Measurements from ENCODE around the gene CCBE1.

The CCBE1 gene

DNA sequence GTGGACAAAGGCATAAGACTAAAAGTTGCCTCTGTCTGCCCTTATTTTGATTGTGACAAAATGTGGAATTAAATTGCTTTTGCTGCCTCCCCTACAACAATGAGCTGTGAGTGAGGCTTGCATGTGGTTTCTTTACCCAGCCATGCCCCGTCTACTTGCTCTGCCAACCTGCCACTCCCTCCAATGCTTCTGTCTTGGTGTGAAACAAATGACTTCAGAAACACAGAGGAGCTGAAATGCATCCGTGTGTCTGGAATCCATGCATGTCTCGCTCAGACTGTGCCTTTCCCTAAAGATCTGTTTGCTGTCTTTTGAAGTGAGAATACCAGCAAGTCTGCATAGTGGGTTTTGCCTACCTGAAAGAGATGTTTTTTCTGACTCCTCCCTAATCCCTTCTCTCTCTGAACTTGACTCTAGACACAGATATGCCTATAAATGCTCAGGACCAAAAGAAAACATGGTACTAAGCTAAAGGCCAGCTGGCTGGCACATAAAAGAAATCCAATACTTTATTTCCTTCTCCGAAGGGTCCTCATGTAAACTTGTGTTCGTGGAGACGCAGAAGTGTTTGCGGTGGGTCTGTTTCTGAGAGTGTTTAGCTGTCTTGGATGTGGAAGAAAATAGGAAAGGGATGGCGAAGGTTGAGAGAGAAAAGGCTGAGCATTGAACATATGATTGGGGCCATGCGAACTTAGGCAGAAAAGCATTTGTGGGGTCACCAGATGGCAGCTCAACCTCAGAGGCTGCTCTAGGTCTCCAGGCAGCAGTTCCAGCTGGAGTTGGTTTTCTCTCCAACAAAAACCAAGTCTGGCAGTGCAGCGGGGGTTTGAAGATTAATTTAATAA is 120.5 kb downstream of the CCBE1 start:
- no peaks in the 10 kb centered on the region for H3K27me3 ChIP-seq (ENCODE audit: insufficient read depth, low read length)
- H3K27ac ChIP-seq (ENCODE audit: low read depth, low read length): no peak overlapping the region
- no peak overlapping the region for H3K4me3 ChIP-seq (ENCODE audit: low read depth, low read length)
- no peaks in the 10 kb centered on the region for H3K36me3 ChIP-seq (ENCODE audit: insufficient read depth, low read length)
- no peaks in the 10 kb centered on the region for H3K4me1 ChIP-seq (ENCODE audit: control insufficient read depth, insufficient read depth, low read length, unreplicated experiment)
- H3K79me2 ChIP-seq (ENCODE audit: control insufficient read depth, insufficient read depth, low read length, unreplicated experiment): peaks cover 82% of the 10 kb centered on the region
- H2AFZ ChIP-seq (ENCODE audit: low read length, unreplicated experiment): no peak overlapping the region

DNA sequence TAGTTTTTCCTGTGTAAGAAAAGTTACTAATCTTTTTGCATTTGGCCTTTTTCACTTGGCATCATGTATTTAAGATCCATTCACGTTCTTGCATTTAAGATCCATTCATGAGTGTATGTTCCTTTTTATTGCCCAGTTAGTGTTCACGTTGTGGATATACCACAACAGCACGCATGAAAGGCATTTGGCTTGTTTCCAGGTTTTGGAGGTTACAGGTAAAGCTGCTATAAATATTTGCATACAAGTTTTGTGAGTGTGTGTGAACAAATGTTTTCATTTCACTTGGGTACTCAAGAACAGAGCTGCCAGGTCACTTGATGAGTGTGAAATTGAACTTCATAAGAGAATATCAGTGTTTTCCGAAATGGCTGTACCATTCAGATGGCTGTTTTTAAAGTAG is 121.2 kb downstream of the CCBE1 start:
- peaks cover 81% of the 10 kb centered on the region for H3K79me2 ChIP-seq (ENCODE audit: control insufficient read depth, insufficient read depth, low read length, unreplicated experiment)
- H3K4me3 ChIP-seq (ENCODE audit: low read depth, low read length): no peak overlapping the region
- no peaks in the 10 kb centered on the region for H3K4me1 ChIP-seq (ENCODE audit: control insufficient read depth, insufficient read depth, low read length, unreplicated experiment)
- no peaks in the 10 kb centered on the region for H3K36me3 ChIP-seq (ENCODE audit: insufficient read depth, low read length)
- no peak overlapping the region for H3K27ac ChIP-seq (ENCODE audit: low read depth, low read length)
- no peak overlapping the region for H2AFZ ChIP-seq (ENCODE audit: low read length, unreplicated experiment)
- H3K27me3 ChIP-seq (ENCODE audit: insufficient read depth, low read length): no peaks in the 10 kb centered on the region

DNA sequence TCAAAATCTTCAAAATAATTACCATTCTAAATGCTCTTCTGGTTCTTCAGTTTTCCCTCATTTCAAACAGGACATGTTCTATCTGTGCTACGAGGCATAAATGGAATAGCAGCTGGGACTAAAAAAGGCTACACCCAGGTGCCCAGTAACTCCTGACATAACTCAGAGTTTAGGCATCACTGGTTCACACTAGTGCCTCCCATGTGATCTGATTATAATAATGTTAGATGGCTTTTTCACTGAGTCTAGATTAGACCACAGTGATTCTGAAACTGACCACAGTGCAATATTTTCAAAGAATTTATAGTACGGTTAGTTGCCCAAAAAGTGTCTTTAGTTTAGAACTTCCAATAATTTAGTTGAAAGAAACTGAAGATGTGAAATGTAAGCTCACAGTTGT is 123.3 kb downstream of the CCBE1 start:
- H2AFZ ChIP-seq (ENCODE audit: low read length, unreplicated experiment): no peak overlapping the region
- peaks cover 82% of the 10 kb centered on the region for H3K79me2 ChIP-seq (ENCODE audit: control insufficient read depth, insufficient read depth, low read length, unreplicated experiment)
- no peaks in the 10 kb centered on the region for H3K27me3 ChIP-seq (ENCODE audit: insufficient read depth, low read length)
- no peak overlapping the region for H3K4me3 ChIP-seq (ENCODE audit: low read depth, low read length)
- H3K4me1 ChIP-seq (ENCODE audit: control insufficient read depth, insufficient read depth, low read length, unreplicated experiment): no peaks in the 10 kb centered on the region
- no peaks in the 10 kb centered on the region for H3K36me3 ChIP-seq (ENCODE audit: insufficient read depth, low read length)
- H3K27ac ChIP-seq (ENCODE audit: low read depth, low read length): no peak overlapping the region

DNA sequence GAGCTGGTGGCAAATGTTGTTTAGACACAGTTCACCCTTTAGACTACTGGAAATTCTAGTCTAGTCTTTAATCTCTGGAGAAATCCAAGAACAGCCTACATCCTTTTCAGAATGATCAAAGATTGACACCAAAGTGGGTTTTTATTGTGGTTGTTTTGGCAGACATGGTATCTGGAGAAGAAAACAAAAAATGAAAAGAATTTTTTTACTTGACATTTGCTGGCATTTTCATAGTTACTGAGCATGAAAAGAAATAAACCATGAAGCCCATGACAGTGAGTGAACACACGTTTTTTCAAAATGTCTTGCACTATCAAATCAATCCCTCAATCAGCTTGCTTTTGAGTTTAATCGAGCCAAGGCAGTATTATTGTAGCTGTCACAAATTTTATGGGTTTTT is 125.3 kb downstream of the CCBE1 start:
- H3K4me3 ChIP-seq (ENCODE audit: low read depth, low read length): no peak overlapping the region
- no peaks in the 10 kb centered on the region for H3K27me3 ChIP-seq (ENCODE audit: insufficient read depth, low read length)
- H3K27ac ChIP-seq (ENCODE audit: low read depth, low read length): no peak overlapping the region
- H3K4me1 ChIP-seq (ENCODE audit: control insufficient read depth, insufficient read depth, low read length, unreplicated experiment): peaks cover under 1% of the 10 kb centered on the region
- H2AFZ ChIP-seq (ENCODE audit: low read length, unreplicated experiment): no peak overlapping the region
- no peaks in the 10 kb centered on the region for H3K36me3 ChIP-seq (ENCODE audit: insufficient read depth, low read length)
- peaks cover 86% of the 10 kb centered on the region for H3K79me2 ChIP-seq (ENCODE audit: control insufficient read depth, insufficient read depth, low read length, unreplicated experiment)

DNA sequence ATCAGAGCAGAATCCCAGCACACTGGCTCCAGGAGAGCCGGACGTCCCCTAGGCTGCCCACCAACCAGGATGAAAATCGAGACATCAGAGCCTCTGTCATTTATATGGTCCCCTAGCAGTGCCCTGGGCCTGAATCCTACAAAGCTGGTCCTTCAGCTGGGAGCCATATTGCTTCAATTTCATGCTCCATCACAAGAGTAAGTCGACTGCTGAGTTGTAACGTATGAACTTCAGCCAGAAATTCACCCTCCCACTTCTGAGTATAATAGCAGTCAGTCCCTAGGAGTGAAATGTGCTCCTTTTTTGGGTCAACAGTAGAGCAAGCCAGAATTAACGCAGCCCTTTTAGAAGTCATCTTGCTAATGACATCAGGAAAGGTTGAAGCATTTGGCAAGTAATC is 126.4 kb downstream of the CCBE1 start:
- no peaks in the 10 kb centered on the region for H3K27me3 ChIP-seq (ENCODE audit: insufficient read depth, low read length)
- no peaks in the 10 kb centered on the region for H3K36me3 ChIP-seq (ENCODE audit: insufficient read depth, low read length)
- H3K27ac ChIP-seq (ENCODE audit: low read depth, low read length): no peak overlapping the region
- no peak overlapping the region for H2AFZ ChIP-seq (ENCODE audit: low read length, unreplicated experiment)
- peaks cover 80% of the 10 kb centered on the region for H3K79me2 ChIP-seq (ENCODE audit: control insufficient read depth, insufficient read depth, low read length, unreplicated experiment)
- H3K4me1 ChIP-seq (ENCODE audit: control insufficient read depth, insufficient read depth, low read length, unreplicated experiment): peaks cover 12% of the 10 kb centered on the region
- H3K4me3 ChIP-seq (ENCODE audit: low read depth, low read length): no peak overlapping the region

DNA sequence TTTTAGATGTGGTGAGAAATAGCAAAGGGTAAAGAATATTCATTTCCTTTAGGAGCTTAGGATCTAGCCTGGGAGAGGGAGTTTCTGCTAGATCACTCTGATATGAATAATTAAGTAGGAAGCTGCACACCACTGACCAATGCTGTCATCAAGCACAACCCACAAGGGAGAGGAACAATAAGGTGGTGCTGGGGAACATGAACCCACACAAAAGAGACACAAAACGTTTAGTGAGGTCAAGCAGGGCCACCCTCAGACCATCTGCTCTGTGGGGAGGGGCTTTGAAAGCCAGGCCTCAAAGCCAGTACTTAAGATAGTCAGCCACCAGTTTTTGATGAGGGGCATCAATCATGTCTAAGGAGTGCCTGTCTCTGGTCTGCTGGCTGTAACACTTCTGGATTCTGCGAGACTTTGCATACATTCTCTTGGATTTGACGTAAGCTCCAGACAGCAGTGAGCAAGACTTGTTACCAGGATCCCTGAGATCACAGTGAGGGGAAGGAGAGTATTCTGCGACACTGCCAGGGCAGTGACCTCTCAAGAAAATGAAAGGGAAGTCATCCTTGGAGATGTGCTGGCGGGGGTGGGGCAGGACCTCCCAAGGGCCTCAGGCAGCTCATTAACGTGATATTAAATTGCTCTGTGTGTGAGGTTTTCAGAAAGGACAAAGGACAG is 127.0 kb downstream of the CCBE1 start:
- Histone ChIP-seq H2AFZ (ENCODE audit: low read length, unreplicated experiment) (no peak overlapping the region), H3K36me3 (ENCODE audit: insufficient read depth, low read length) (no peaks in the 10 kb centered on the region), H3K27ac (ENCODE audit: low read depth, low read length) (no peak overlapping the region), H3K27me3 (ENCODE audit: insufficient read depth, low read length) (no peaks in the 10 kb centered on the region), H3K4me3 (ENCODE audit: low read depth, low read length) (no peak overlapping the region), H3K79me2 (ENCODE audit: control insufficient read depth, insufficient read depth, low read length, unreplicated experiment) (peaks cover 78% of the 10 kb centered on the region), H3K4me1 (ENCODE audit: control insufficient read depth, insufficient read depth, low read length, unreplicated experiment) (peaks cover 13% of the 10 kb centered on the region)

DNA sequence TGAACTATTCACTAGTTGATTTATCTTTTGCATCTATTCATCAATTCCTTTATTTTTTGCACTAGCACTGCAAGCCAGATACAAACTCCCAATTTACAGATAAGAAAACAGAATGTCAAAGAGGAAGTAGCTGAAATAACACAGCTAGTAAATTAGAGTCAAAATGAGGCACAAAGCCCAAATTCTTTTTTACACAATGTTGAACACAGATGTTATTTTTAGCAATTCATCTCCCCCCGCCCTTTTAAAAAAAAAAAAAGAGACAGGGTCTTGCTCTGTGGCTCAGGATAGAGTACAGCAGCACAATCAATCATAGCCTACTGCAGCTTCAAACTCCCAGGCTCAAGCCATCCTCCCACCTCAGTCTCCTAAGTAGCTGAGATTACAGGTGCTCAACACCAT is 127.8 kb downstream of the CCBE1 start:
- Histone ChIP-seq H2AFZ (ENCODE audit: low read length, unreplicated experiment) (no peak overlapping the region), H3K79me2 (ENCODE audit: control insufficient read depth, insufficient read depth, low read length, unreplicated experiment) (peaks cover 82% of the 10 kb centered on the region), H3K4me3 (ENCODE audit: low read depth, low read length) (no peak overlapping the region), H3K27ac (ENCODE audit: low read depth, low read length) (no peak overlapping the region), H3K4me1 (ENCODE audit: control insufficient read depth, insufficient read depth, low read length, unreplicated experiment) (peaks cover 13% of the 10 kb centered on the region), H3K27me3 (ENCODE audit: insufficient read depth, low read length) (no peaks in the 10 kb centered on the region), H3K36me3 (ENCODE audit: insufficient read depth, low read length) (0 out of 2 replicates have a peak, but pooled peaks cover 2% of the 10 kb centered on the region)

DNA sequence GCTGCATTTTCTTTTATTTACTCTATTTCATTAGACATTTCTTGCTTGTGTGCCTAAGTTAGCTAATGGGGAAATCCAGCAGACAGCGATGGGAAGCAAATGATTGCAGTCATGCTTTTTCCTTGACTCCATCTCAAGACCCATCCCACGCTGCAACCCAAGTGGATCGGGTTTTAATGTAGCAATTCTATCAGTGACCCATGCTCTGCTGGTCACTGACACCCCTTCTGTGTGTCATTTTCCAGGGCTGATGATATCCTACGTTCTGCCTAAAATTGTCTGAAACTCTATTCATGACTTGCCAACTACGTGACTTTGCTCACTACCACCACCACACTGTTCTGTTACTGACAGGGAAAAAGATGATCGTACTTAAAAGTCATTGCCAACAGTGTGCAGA is 129.8 kb downstream of the CCBE1 start:
- H3K79me2 ChIP-seq (ENCODE audit: control insufficient read depth, insufficient read depth, low read length, unreplicated experiment): peaks cover 77% of the 10 kb centered on the region
- no peak overlapping the region for H2AFZ ChIP-seq (ENCODE audit: low read length, unreplicated experiment)
- H3K27ac ChIP-seq (ENCODE audit: low read depth, low read length): no peak overlapping the region
- no peaks in the 10 kb centered on the region for H3K27me3 ChIP-seq (ENCODE audit: insufficient read depth, low read length)
- 0 out of 2 replicates have a peak, but pooled peaks cover 3% of the 10 kb centered on the region for H3K36me3 ChIP-seq (ENCODE audit: insufficient read depth, low read length)
- no peak overlapping the region for H3K4me3 ChIP-seq (ENCODE audit: low read depth, low read length)
- H3K4me1 ChIP-seq (ENCODE audit: control insufficient read depth, insufficient read depth, low read length, unreplicated experiment): peaks cover 13% of the 10 kb centered on the region

DNA sequence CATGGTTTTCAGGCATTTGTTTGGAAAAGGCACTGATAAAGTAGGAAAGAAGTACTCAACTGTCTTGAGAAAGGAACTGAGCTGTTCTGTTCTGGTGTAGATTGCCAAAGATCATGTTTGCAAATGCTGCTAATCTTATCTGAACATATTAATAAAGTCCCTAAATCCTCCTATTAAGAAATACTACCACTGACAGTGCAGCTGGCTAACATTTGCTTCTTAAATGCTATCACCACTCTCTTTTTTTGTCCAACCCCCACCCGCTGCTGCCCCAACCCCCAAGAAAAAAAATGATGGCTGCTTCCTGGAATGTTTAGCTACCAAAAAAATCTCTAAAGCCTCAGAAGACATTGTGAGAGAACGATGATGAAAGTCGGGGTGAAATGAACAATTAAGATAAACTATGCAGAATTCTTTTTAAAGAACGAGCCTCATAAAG is 130.7 kb downstream of the CCBE1 start:
- peaks cover 76% of the 10 kb centered on the region for H3K79me2 ChIP-seq (ENCODE audit: control insufficient read depth, insufficient read depth, low read length, unreplicated experiment)
- H3K4me1 ChIP-seq (ENCODE audit: control insufficient read depth, insufficient read depth, low read length, unreplicated experiment): peaks cover 13% of the 10 kb centered on the region
- H3K27me3 ChIP-seq (ENCODE audit: insufficient read depth, low read length): no peaks in the 10 kb centered on the region
- no peak overlapping the region for H3K4me3 ChIP-seq (ENCODE audit: low read depth, low read length)
- H2AFZ ChIP-seq (ENCODE audit: low read length, unreplicated experiment): no peak overlapping the region
- no peak overlapping the region for H3K27ac ChIP-seq (ENCODE audit: low read depth, low read length)
- 0 out of 2 replicates have a peak, but pooled peaks cover 3% of the 10 kb centered on the region for H3K36me3 ChIP-seq (ENCODE audit: insufficient read depth, low read length)

DNA sequence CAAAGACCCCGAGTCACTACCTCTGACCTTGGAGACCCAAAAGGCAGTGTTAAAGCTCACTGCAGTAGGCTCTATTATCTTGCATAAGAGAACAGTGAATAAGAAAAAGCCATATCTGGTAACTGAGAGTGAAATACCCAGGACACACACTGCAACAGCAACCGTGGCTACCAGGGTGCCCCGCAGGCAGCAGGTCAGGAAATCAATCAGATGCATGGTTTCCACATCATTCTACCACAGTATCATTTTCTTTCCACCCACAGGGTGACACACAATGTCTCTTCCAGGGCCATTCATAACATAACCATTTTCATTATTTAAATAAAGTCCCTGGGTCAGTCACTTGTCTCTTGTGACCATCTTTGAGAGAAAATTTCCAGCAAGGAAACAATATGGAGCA is 131.3 kb downstream of the CCBE1 start:
- no peak overlapping the region for H3K4me3 ChIP-seq (ENCODE audit: low read depth, low read length)
- H3K79me2 ChIP-seq (ENCODE audit: control insufficient read depth, insufficient read depth, low read length, unreplicated experiment): peaks cover 78% of the 10 kb centered on the region
- H3K27me3 ChIP-seq (ENCODE audit: insufficient read depth, low read length): no peaks in the 10 kb centered on the region
- peaks cover 13% of the 10 kb centered on the region for H3K4me1 ChIP-seq (ENCODE audit: control insufficient read depth, insufficient read depth, low read length, unreplicated experiment)
- H3K27ac ChIP-seq (ENCODE audit: low read depth, low read length): no peak overlapping the region
- H3K36me3 ChIP-seq (ENCODE audit: insufficient read depth, low read length): 0 out of 2 replicates have a peak, but pooled peaks cover 3% of the 10 kb centered on the region
- H2AFZ ChIP-seq (ENCODE audit: low read length, unreplicated experiment): no peak overlapping the region

DNA sequence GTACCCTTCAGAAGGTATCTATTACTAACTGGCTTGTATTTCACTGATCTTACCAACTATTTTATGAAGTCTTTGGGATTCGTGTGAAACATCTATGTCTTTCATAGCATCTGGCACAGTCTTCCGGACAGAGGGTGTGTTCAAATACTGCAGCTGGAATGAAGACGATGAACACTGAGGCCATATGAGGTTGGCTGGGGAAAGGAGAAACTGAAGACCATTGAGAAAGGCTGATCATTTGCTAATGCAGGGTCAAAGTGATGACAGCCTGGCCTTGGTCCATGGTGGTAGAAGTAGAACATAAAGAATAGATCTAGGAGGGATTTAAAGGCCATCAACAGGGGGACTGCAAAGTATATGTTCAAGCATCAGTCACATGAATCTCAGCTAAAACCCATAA is 132.7 kb downstream of the CCBE1 start:
- Histone ChIP-seq H3K4me1 (ENCODE audit: control insufficient read depth, insufficient read depth, low read length, unreplicated experiment) (peaks cover 13% of the 10 kb centered on the region), H2AFZ (ENCODE audit: low read length, unreplicated experiment) (no peak overlapping the region), H3K27ac (ENCODE audit: low read depth, low read length) (no peak overlapping the region), H3K27me3 (ENCODE audit: insufficient read depth, low read length) (no peaks in the 10 kb centered on the region), H3K36me3 (ENCODE audit: insufficient read depth, low read length) (0 out of 2 replicates have a peak, but pooled peaks cover 3% of the 10 kb centered on the region), H3K4me3 (ENCODE audit: low read depth, low read length) (no peak overlapping the region), H3K79me2 (ENCODE audit: control insufficient read depth, insufficient read depth, low read length, unreplicated experiment) (peaks cover 78% of the 10 kb centered on the region)
